Endodermal cell (in vitro differentiated cells): ENCODE data around the gene ANKRD12. TPM values are rescaled to one million over a fixed set of nuclear protein-coding genes. Genes with fewer than 3 reads are reported as not detected.
"Not testable (repeated sequence)": the region's sequence is repeated elsewhere in the genome, so short reads cannot be mapped to it uniquely, and the experiment has no call there.

Source experiments
- DNase-seq: peaks from one replicate; pipeline ENCODE4 v3.0.0-alpha.2; 2017
- H3K27ac ChIP-seq: 2 replicates; pipeline ENCODE4 v1.5.1; 2013; ENCODE audit warnings: mild to moderate bottlenecking, low read depth, low read length, moderate library complexity
- H3K27me3 ChIP-seq: 2 replicates; pipeline ENCODE4 v1.6.1; 2013; ENCODE audit warnings: mild to moderate bottlenecking, low read length, moderate library complexity; ENCODE audit not compliant: insufficient read depth, control insufficient read depth, poor library complexity, severe bottlenecking
- H3K36me3 ChIP-seq: 2 replicates; pipeline ENCODE4 v1.7.0; 2013; ENCODE audit warnings: mild to moderate bottlenecking, low read length, moderate library complexity; ENCODE audit not compliant: control insufficient read depth, insufficient read depth
- H3K4me1 ChIP-seq: one replicate; pipeline ENCODE4 v1.7.0; 2013; ENCODE audit warnings: low read length; ENCODE audit not compliant: control insufficient read depth, insufficient read depth
- H3K4me3 ChIP-seq: 2 replicates; pipeline ENCODE4 v1.5.1; 2013; ENCODE audit warnings: mild to moderate bottlenecking, low read length, moderate library complexity
- H3K9ac ChIP-seq: 2 replicates; pipeline ENCODE4 v1.6.1; 2013; ENCODE audit warnings: mild to moderate bottlenecking, low read length, moderate library complexity; ENCODE audit not compliant: poor library complexity, severe bottlenecking; ENCODE audit errors: extremely low read depth
- H3K9me3 ChIP-seq: 2 replicates; pipeline ENCODE4 v1.6.1; 2013; ENCODE audit warnings: mild to moderate bottlenecking, low read length, moderate library complexity; ENCODE audit not compliant: control insufficient read depth
- H3K27ac Mint-ChIP-seq: 2 replicates; pipeline ENCODE4 v1.8.0; 2020; ENCODE audit warnings: mixed read lengths
- H3K27me3 Mint-ChIP-seq: 2 replicates; pipeline ENCODE4 v1.8.0; 2021; ENCODE audit warnings: mild to moderate bottlenecking, mixed read lengths; ENCODE audit not compliant: insufficient read depth
- H3K36me3 Mint-ChIP-seq: 2 replicates; pipeline ENCODE4 v1.8.0; 2020; ENCODE audit warnings: low read depth, mixed read lengths
- H3K4me1 Mint-ChIP-seq: 2 replicates; pipeline ENCODE4 v1.8.0; 2020; ENCODE audit warnings: mixed read lengths
- H3K4me3 Mint-ChIP-seq: 2 replicates; pipeline ENCODE4 v1.8.0; 2020; ENCODE audit warnings: mild to moderate bottlenecking, moderate library complexity, mixed read lengths
- H3K9me3 Mint-ChIP-seq: 2 replicates; pipeline ENCODE4 v1.8.0; 2020; ENCODE audit warnings: mild to moderate bottlenecking, mixed read lengths
- CTCF ChIP-seq: fragments of 200-600 bp; sonication (generic); conservative IDR thresholded peaks from 2 replicates; pipeline ENCODE4 v1.5.0; 2021; ENCODE audit warnings: antibody characterized with exemption, mild to moderate bottlenecking
- WGBS, 2 experiments: methylation state at CpG; one replicate each; pipeline versions ENCODE4 v1.1.5 to v1.1.7; 2013; ENCODE audit warnings: missing lambda C conversion rate in 2 of 2, mixed read lengths in 1 of 2; ENCODE audit not compliant: insufficient coverage in 1 of 2, insufficient read length in 1 of 2; 5-methylcytosine and 5-hydroxymethylcytosine counted together
- total RNA-seq, 2 donors: library from RNA; stranded (reverse); fragmentation: NEBNext Ultra II Directional in 1 of 2; extraction: Animal tissue kit (Norgen Biotek cat#: 25700) in 1 of 2; gene quantifications; 2 replicates in 1 of 2; 3 replicates in 1 of 2; pipeline ENCODE4 v1.2.1, GENCODE V29; 2021

ANKRD12 gene
- total RNA-seq, 2 donors from 2014 or later: 36.0 to 41.6 TPM

- H3K4me3 Mint-ChIP-seq: no peak overlapping the region
- WGBS, 2 experiments: 91 to 93% methylated on average over 1 to 4 of the region's 4 CpGs
- H3K4me1 Mint-ChIP-seq: peaks cover 12% of the 10 kb centered on the region
- H3K27me3 Mint-ChIP-seq: no peaks in the 10 kb centered on the region
- peaks cover 23% of the 10 kb centered on the region for H3K9me3 ChIP-seq
- peaks cover 32% of the 10 kb centered on the region for H3K36me3 Mint-ChIP-seq
- peaks cover 31% of the 10 kb centered on the region for H3K9me3 Mint-ChIP-seq
- no peaks in the 10 kb centered on the region for H3K36me3 ChIP-seq
- H3K4me1 ChIP-seq: no peaks in the 10 kb centered on the region
- no peak overlapping the region for H3K4me3 ChIP-seq
- no peak for TF ChIP-seq CTCF
- no peak overlapping the region for H3K27ac ChIP-seq
- no peaks in the 10 kb centered on the region for H3K27me3 ChIP-seq
- no peak for DNase-seq
- H3K27ac Mint-ChIP-seq: no peak overlapping the region
- H3K9ac ChIP-seq: no peak overlapping the region
These were observed 23.4 kb downstream of the ANKRD12 start for GRCh38 chr18:9160014-9160413.

- not testable (repeated sequence) for H3K4me3 Mint-ChIP-seq, H3K27ac ChIP-seq, H3K9ac ChIP-seq, H3K36me3 ChIP-seq, H3K27me3 Mint-ChIP-seq, H3K4me1 ChIP-seq, H3K27me3 ChIP-seq, H3K4me3 ChIP-seq, DNase-seq, H3K27ac Mint-ChIP-seq, H3K4me1 Mint-ChIP-seq
- Mint-ChIP-seq H3K36me3 (peaks cover 32% of the 10 kb centered on the region), H3K9me3 (peaks cover 38% of the 10 kb centered on the region)
- H3K9me3 ChIP-seq: peaks cover 28% of the 10 kb centered on the region
- 95 to 96% methylated on average over 4 of the region's 4 CpGs for WGBS, 2 experiments
These were observed 26.1 kb downstream of the ANKRD12 start for GRCh38 chr18:9162663-9163062.

- not testable (repeated sequence) for H3K4me1 ChIP-seq, H3K36me3 ChIP-seq, H3K27ac Mint-ChIP-seq, H3K27me3 ChIP-seq, DNase-seq, H3K4me3 Mint-ChIP-seq, H3K9ac ChIP-seq, H3K27me3 Mint-ChIP-seq, H3K4me3 ChIP-seq, H3K4me1 Mint-ChIP-seq, H3K27ac ChIP-seq
- Mint-ChIP-seq H3K36me3 (peaks cover 34% of the 10 kb centered on the region), H3K9me3 (peaks cover 46% of the 10 kb centered on the region)
- peaks cover 28% of the 10 kb centered on the region for H3K9me3 ChIP-seq
These were observed 27.6 kb downstream of the ANKRD12 start for GRCh38 chr18:9164149-9164548.

GRCh38 chr18:9165883-9166282, 29.3 kb downstream of the ANKRD12 start:
- H3K27ac Mint-ChIP-seq, H3K4me3 Mint-ChIP-seq, H3K27me3 Mint-ChIP-seq, H3K27ac ChIP-seq, H3K4me1 ChIP-seq, H3K36me3 ChIP-seq, H3K27me3 ChIP-seq, H3K4me1 Mint-ChIP-seq, H3K9ac ChIP-seq, H3K4me3 ChIP-seq, DNase-seq: not testable (repeated sequence)
- H3K9me3 Mint-ChIP-seq: peaks cover 49% of the 10 kb centered on the region
- WGBS, 2 experiments: 84% methylated on average over 2 of the region's 3 CpGs; no CpG with 5 or more reads in 1 of the 2 experiments
- peaks cover 41% of the 10 kb centered on the region for H3K36me3 Mint-ChIP-seq
- peaks cover 28% of the 10 kb centered on the region for H3K9me3 ChIP-seq

- not testable (repeated sequence) for H3K4me3 Mint-ChIP-seq, H3K36me3 ChIP-seq, H3K27ac ChIP-seq, DNase-seq, H3K9ac ChIP-seq, H3K27me3 Mint-ChIP-seq, H3K4me3 ChIP-seq, H3K27me3 ChIP-seq, H3K4me1 Mint-ChIP-seq, H3K4me1 ChIP-seq, H3K27ac Mint-ChIP-seq
- peaks cover 24% of the 10 kb centered on the region for H3K36me3 Mint-ChIP-seq
- H3K9me3 ChIP-seq: peaks cover 15% of the 10 kb centered on the region
- peaks cover 32% of the 10 kb centered on the region for H3K9me3 Mint-ChIP-seq
- 93% methylated on average over 3 of the region's 3 CpGs; no CpG with 5 or more reads in 1 of the 2 experiments for whole genome bisulfite sequencing, 2 experiments
These were observed 32.9 kb downstream of the ANKRD12 start for GRCh38 chr18:9169515-9169914.

- H3K27ac ChIP-seq, H3K27ac Mint-ChIP-seq, H3K27me3 ChIP-seq, H3K9me3 ChIP-seq, H3K36me3 ChIP-seq, H3K27me3 Mint-ChIP-seq, H3K4me1 ChIP-seq, H3K4me1 Mint-ChIP-seq, H3K4me3 Mint-ChIP-seq, H3K4me3 ChIP-seq, DNase-seq, H3K9ac ChIP-seq: not testable (repeated sequence)
- 100% methylated on average over 2 of the region's 3 CpGs; no CpG with 5 or more reads in 1 of the 2 experiments for WGBS, 2 experiments
- H3K36me3 Mint-ChIP-seq: peaks cover 29% of the 10 kb centered on the region
- peaks cover 21% of the 10 kb centered on the region for H3K9me3 Mint-ChIP-seq
These were observed 35.3 kb downstream of the ANKRD12 start for GRCh38 chr18:9171919-9172318.
